Neuronal stem cell (in vitro differentiated cells): ENCODE data around the gene BCL7B.
"Not testable (repeated sequence)": the region's sequence is repeated elsewhere in the genome, so short reads cannot be mapped to it uniquely, and the experiment has no call there.

Source experiments
- DNase-seq: peaks from one replicate; pipeline ENCODE4 v3.0.0-alpha.2; 2013; ENCODE audit warnings: low spot score
- H2AFZ ChIP-seq: one replicate; pipeline ENCODE4 v1.6.1; 2013; ENCODE audit warnings: mild to moderate bottlenecking, low read length, inconsistent platforms
- H2AK5ac ChIP-seq: 2 replicates; pipeline ENCODE4 v1.6.1; 2013; ENCODE audit warnings: low read depth, mild to moderate bottlenecking, inconsistent platforms, low read length, moderate library complexity, mixed read lengths
- H2BK120ac ChIP-seq: 2 replicates; pipeline ENCODE4 v1.6.1; 2013; ENCODE audit warnings: low read depth, mild to moderate bottlenecking, inconsistent platforms, low read length, moderate library complexity, mixed read lengths
- H2BK12ac ChIP-seq: one replicate; pipeline ENCODE4 v1.6.1; 2013; ENCODE audit warnings: low read length, inconsistent platforms
- H2BK15ac ChIP-seq: 2 replicates; pipeline ENCODE4 v1.6.1; 2013; ENCODE audit warnings: mild to moderate bottlenecking, low read length, inconsistent platforms, mixed read lengths
- H2BK5ac ChIP-seq: one replicate; pipeline ENCODE4 v1.6.1; 2013; ENCODE audit warnings: inconsistent platforms, mild to moderate bottlenecking, low read length, moderate library complexity
- H3K14ac ChIP-seq: one replicate; pipeline ENCODE4 v1.6.1; 2013; ENCODE audit warnings: low read length, inconsistent platforms
- H3K18ac ChIP-seq: 2 replicates; pipeline ENCODE4 v1.6.1; 2013; ENCODE audit warnings: low read length, inconsistent platforms
- H3K23ac ChIP-seq: 2 replicates; pipeline ENCODE4 v1.6.1; 2013; ENCODE audit warnings: low read depth, mild to moderate bottlenecking, mixed read lengths, low read length, inconsistent platforms; ENCODE audit not compliant: poor library complexity
- H3K27ac ChIP-seq: replicated peaks from 3 replicates; pipeline ENCODE4 v1.5.1; 2013; ENCODE audit warnings: low read length, inconsistent platforms
- H3K27me3 ChIP-seq, 3 experiments: 2 replicates each; pipeline ENCODE4 v1.6.1; 2013; ENCODE audit warnings: low read length in 3 of 3, mild to moderate bottlenecking in 2 of 3, inconsistent platforms in 1 of 3, low read depth in 1 of 3, mixed read lengths in 1 of 3, moderate library complexity in 1 of 3; ENCODE audit not compliant: control insufficient read depth in 3 of 3, insufficient read depth in 3 of 3
- H3K36me3 ChIP-seq, 2 donors: replicated peaks in 1 of 2; 2 replicates each; pipeline ENCODE4 v1.6.1; 2013; ENCODE audit warnings: low read length in 2 of 2; ENCODE audit not compliant: control insufficient read depth in 2 of 2, insufficient read depth in 2 of 2
- H3K4ac ChIP-seq: 2 replicates; pipeline ENCODE4 v1.6.1; 2013; ENCODE audit warnings: inconsistent platforms, mild to moderate bottlenecking, low read length, moderate library complexity
- H3K4me1 ChIP-seq, 2 donors: 1 replicate in 1 of 2; 2 replicates in 1 of 2; pipeline ENCODE4 v1.6.1; 2013; ENCODE audit warnings: low read length in 2 of 2, low read depth in 1 of 2; ENCODE audit not compliant: control insufficient read depth in 2 of 2, insufficient read depth in 1 of 2
- H3K4me2 ChIP-seq: one replicate; pipeline ENCODE4 v1.6.1; 2013; ENCODE audit warnings: mild to moderate bottlenecking, low read length, inconsistent platforms; ENCODE audit not compliant: insufficient read depth, poor library complexity, severe bottlenecking
- H3K4me3 ChIP-seq, 2 donors: 2 replicates each; pipeline ENCODE4 v1.5.1; 2013; ENCODE audit warnings: low read length in 2 of 2, mild to moderate bottlenecking in 2 of 2, inconsistent platforms in 1 of 2, moderate library complexity in 1 of 2
- H3K79me1 ChIP-seq: one replicate; pipeline ENCODE4 v1.6.1; 2013; ENCODE audit warnings: low read depth, mild to moderate bottlenecking, inconsistent platforms, low read length, moderate library complexity
- H3K9ac ChIP-seq: one replicate; pipeline ENCODE4 v1.6.1; 2013; ENCODE audit warnings: mild to moderate bottlenecking, low read depth, low read length, inconsistent platforms; ENCODE audit not compliant: poor library complexity
- H3K9me3 ChIP-seq, 2 donors: replicated peaks in 1 of 2; 2 replicates each; pipeline versions ENCODE3 to v1.6.1; 2013; ENCODE audit warnings: low read length in 2 of 2, mild to moderate bottlenecking in 2 of 2, inconsistent platforms in 1 of 2, low read depth in 1 of 2, mixed read lengths in 1 of 2, moderate library complexity in 1 of 2; ENCODE audit not compliant: control insufficient read depth in 2 of 2, insufficient read depth in 1 of 2
- H4K8ac ChIP-seq: one replicate; pipeline ENCODE4 v1.6.1; 2013; ENCODE audit warnings: low read depth, mild to moderate bottlenecking, inconsistent platforms, low read length, moderate library complexity
- H4K91ac ChIP-seq: one replicate; pipeline ENCODE4 v1.6.1; 2013; ENCODE audit warnings: low read length, low read depth, mild to moderate bottlenecking, inconsistent platforms; ENCODE audit not compliant: poor library complexity
- WGBS, 2 donors: extraction: QIAGEN DNeasy Blood & Tissue Kit; methylation state at CpG; one replicate each; pipeline ENCODE4 v1.1.7; 2013; ENCODE audit warnings: missing lambda C conversion rate in 2 of 2, mixed read lengths in 1 of 2; ENCODE audit not compliant: insufficient read length in 2 of 2, insufficient replicate concordance in 1 of 2; ENCODE audit errors: extremely low coverage in 2 of 2; 5-methylcytosine and 5-hydroxymethylcytosine counted together

The BCL7B gene

GRCh38 chr7:73503229-73503628 is 54.3 kb downstream of the BCL7B start:
- no peak overlapping the region for H3K18ac ChIP-seq
- DNase-seq = no peak
- no peak overlapping the region for H3K4ac ChIP-seq
- H2BK12ac ChIP-seq = no peak overlapping the region
- no peak overlapping the region for H2BK5ac ChIP-seq
- H2BK120ac ChIP-seq = no peak overlapping the region
- no peak overlapping the region for H3K14ac ChIP-seq
- no peak overlapping the region for H2AFZ ChIP-seq
- H3K9ac ChIP-seq = no peak overlapping the region
- H3K79me1 ChIP-seq = no peaks in the 10 kb centered on the region
- H3K4me3 ChIP-seq = no peak overlapping the region
- H3K27ac ChIP-seq = no peak overlapping the region
- H3K9me3 ChIP-seq = no peaks in the 10 kb centered on the region
- no peak overlapping the region for H2BK15ac ChIP-seq
- no peaks in the 10 kb centered on the region for H3K4me1 ChIP-seq
- WGBS, 2 donors = no CpG with 5 or more reads among the region's 5 CpGs
- H4K8ac ChIP-seq = no peak overlapping the region
- H2AK5ac ChIP-seq = no peak overlapping the region
- no peak overlapping the region for H3K23ac ChIP-seq
- H3K27me3 ChIP-seq = no peaks in the 10 kb centered on the region
- peaks cover 51 to 92% of the 10 kb centered on the region in 2 donors for H3K36me3 ChIP-seq
- no peak overlapping the region for H4K91ac ChIP-seq
- H3K4me2 ChIP-seq = no peak overlapping the region

- H3K4me1 ChIP-seq = no peaks in the 10 kb centered on the region
- H3K18ac ChIP-seq = no peak overlapping the region
- no peak overlapping the region for H2AFZ ChIP-seq
- no CpG with 5 or more reads among the region's 7 CpGs for WGBS, 2 donors
- DNase-seq = no peak
- H4K91ac ChIP-seq = no peak overlapping the region
- no peak overlapping the region for H3K4me3 ChIP-seq
- no peaks in the 10 kb centered on the region for H3K27me3 ChIP-seq
- H3K4me2 ChIP-seq = no peak overlapping the region
- H3K9ac ChIP-seq = peak overlapping the region; percentile 15
- H2AK5ac ChIP-seq = no peak overlapping the region
- H3K36me3 ChIP-seq = peaks cover 38 to 97% of the 10 kb centered on the region in 2 donors
- H3K14ac ChIP-seq = no peak overlapping the region
- no peak overlapping the region for H4K8ac ChIP-seq
- H2BK120ac ChIP-seq = no peak overlapping the region
- H3K23ac ChIP-seq = no peak overlapping the region
- H2BK12ac ChIP-seq = no peak overlapping the region
- no peak overlapping the region for H2BK5ac ChIP-seq
- H3K9me3 ChIP-seq = no peaks in the 10 kb centered on the region
- no peak overlapping the region for H3K27ac ChIP-seq
- H2BK15ac ChIP-seq = no peak overlapping the region
- peaks cover 3% of the 10 kb centered on the region for H3K79me1 ChIP-seq
- H3K4ac ChIP-seq = no peak overlapping the region
These were observed 60.9 kb downstream of the BCL7B start for GRCh38 chr7:73496626-73497025.

- not testable (repeated sequence) for H3K4me3 ChIP-seq, H2BK12ac ChIP-seq, H2BK15ac ChIP-seq, H4K8ac ChIP-seq, H3K79me1 ChIP-seq, H3K9ac ChIP-seq, H3K18ac ChIP-seq, H2AFZ ChIP-seq, H2BK120ac ChIP-seq, H4K91ac ChIP-seq, H3K23ac ChIP-seq, H3K14ac ChIP-seq, H3K27me3 ChIP-seq, H3K4me1 ChIP-seq, H2AK5ac ChIP-seq, DNase-seq, H3K27ac ChIP-seq, H3K4ac ChIP-seq, H3K4me2 ChIP-seq, H2BK5ac ChIP-seq, H3K9me3 ChIP-seq
- H3K36me3 ChIP-seq = peaks cover 35 to 99% of the 10 kb centered on the region in 2 donors
- WGBS, 2 donors = no CpG with 5 or more reads among the region's 2 CpGs
These were observed 62.0 kb downstream of the BCL7B start for GRCh38 chr7:73495507-73495906.

GRCh38 chr7:73489976-73490375 is 67.5 kb downstream of the BCL7B start:
- Histone ChIP-seq H3K36me3 (peaks cover 21 to 99% of the 10 kb centered on the region in 2 donors), H3K27ac (no peak overlapping the region), H3K18ac (no peak overlapping the region), H2BK5ac (no peak overlapping the region), H3K14ac (no peak overlapping the region), H3K4ac (no peak overlapping the region), H2AFZ (no peak overlapping the region), H2BK12ac (no peak overlapping the region), H2AK5ac (no peak overlapping the region), H3K9ac (no peak overlapping the region), H4K91ac (no peak overlapping the region), H3K4me1 (no peaks in the 10 kb centered on the region), H3K27me3 (no peaks in the 10 kb centered on the region), H3K79me1 (peaks cover 2% of the 10 kb centered on the region), H2BK15ac (no peak overlapping the region), H2BK120ac (no peak overlapping the region), H3K4me3 (no peak overlapping the region), H3K23ac (no peak overlapping the region), H3K4me2 (no peak overlapping the region), H3K9me3 (no peaks in the 10 kb centered on the region), H4K8ac (no peak overlapping the region)
- DNase-seq = no peak
